Measurements from ENCODE around the gene TAS2R41. TPM values are rescaled to one million over a fixed set of nuclear protein-coding genes. Genes with fewer than 3 reads are reported as not detected.
"Not testable (repeated sequence)": the region's sequence is repeated elsewhere in the genome, so short reads cannot be mapped to it uniquely, and the experiment has no call there.

Gene TAS2R41
- polyA plus RNA-seq, 1 donor: not detected

- H3K27me3 ChIP-seq (ENCODE audit: control insufficient read depth, insufficient read depth, low read length): no peaks in the 10 kb centered on the region
- 63% methylated on average over 2 of the region's 4 CpGs for WGBS (ENCODE audit: insufficient coverage, low lambda C conversion rate)
- H3K36me3 ChIP-seq (ENCODE audit: control insufficient read depth, insufficient read depth, low read length): no peaks in the 10 kb centered on the region
- no peaks in the 10 kb centered on the region for H3K4me1 ChIP-seq (ENCODE audit: control insufficient read depth, insufficient read depth, low read length)
- H3K27ac ChIP-seq (ENCODE audit: low read length): no peak overlapping the region
- no peaks in the 10 kb centered on the region for H3K9me3 ChIP-seq (ENCODE audit: control insufficient read depth, low read depth, low read length)
- no peak overlapping the region for H3K4me3 ChIP-seq (ENCODE audit: low read length)
- no peak for DNase-seq
Observed at GRCh38 chr7:143456992-143457793, 20.5 kb upstream of the TAS2R41 start.

GRCh38 chr7:143458263-143458662 lies 19.4 kb upstream of the TAS2R41 start:
- Histone ChIP-seq H3K36me3 (ENCODE audit: control insufficient read depth, insufficient read depth, low read length) (no peaks in the 10 kb centered on the region), H3K4me3 (ENCODE audit: low read length) (no peak overlapping the region), H3K27me3 (ENCODE audit: control insufficient read depth, insufficient read depth, low read length) (no peaks in the 10 kb centered on the region), H3K27ac (ENCODE audit: low read length) (no peak overlapping the region), H3K4me1 (ENCODE audit: control insufficient read depth, insufficient read depth, low read length) (no peaks in the 10 kb centered on the region), H3K9me3 (ENCODE audit: control insufficient read depth, low read depth, low read length) (no peaks in the 10 kb centered on the region)
- WGBS (ENCODE audit: insufficient coverage, low lambda C conversion rate): no CpG with 5 or more reads among the region's 3 CpGs
- no peak for DNase-seq

GRCh38 chr7:143458681-143459080 lies 19.0 kb upstream of the TAS2R41 start:
- Histone ChIP-seq H3K9me3 (ENCODE audit: control insufficient read depth, low read depth, low read length) (no peaks in the 10 kb centered on the region), H3K27me3 (ENCODE audit: control insufficient read depth, insufficient read depth, low read length) (no peaks in the 10 kb centered on the region), H3K27ac (ENCODE audit: low read length) (no peak overlapping the region), H3K36me3 (ENCODE audit: control insufficient read depth, insufficient read depth, low read length) (no peaks in the 10 kb centered on the region), H3K4me3 (ENCODE audit: low read length) (no peak overlapping the region), H3K4me1 (ENCODE audit: control insufficient read depth, insufficient read depth, low read length) (no peaks in the 10 kb centered on the region)
- no peak for DNase-seq
- 86% methylated on average over 1 of the region's 3 CpGs for WGBS (ENCODE audit: insufficient coverage, low lambda C conversion rate)

- Histone ChIP-seq H3K9me3 (ENCODE audit: control insufficient read depth, low read depth, low read length) (no peaks in the 10 kb centered on the region), H3K4me3 (ENCODE audit: low read length) (no peak overlapping the region), H3K27ac (ENCODE audit: low read length) (no peak overlapping the region), H3K27me3 (ENCODE audit: control insufficient read depth, insufficient read depth, low read length) (no peaks in the 10 kb centered on the region), H3K36me3 (ENCODE audit: control insufficient read depth, insufficient read depth, low read length) (no peaks in the 10 kb centered on the region), H3K4me1 (ENCODE audit: control insufficient read depth, insufficient read depth, low read length) (no peaks in the 10 kb centered on the region)
- DNase-seq: no peak
- 100% methylated on average over 1 of the region's 1 CpG for WGBS (ENCODE audit: insufficient coverage, low lambda C conversion rate)
Observed at GRCh38 chr7:143459359-143459758, 18.3 kb upstream of the TAS2R41 start.

GRCh38 chr7:143460271-143460979 lies 17.2 kb upstream of the TAS2R41 start:
- no peak for DNase-seq
- Histone ChIP-seq H3K4me1 (ENCODE audit: control insufficient read depth, insufficient read depth, low read length) (no peaks in the 10 kb centered on the region), H3K27me3 (ENCODE audit: control insufficient read depth, insufficient read depth, low read length) (no peaks in the 10 kb centered on the region), H3K4me3 (ENCODE audit: low read length) (no peak overlapping the region), H3K9me3 (ENCODE audit: control insufficient read depth, low read depth, low read length) (no peaks in the 10 kb centered on the region), H3K27ac (ENCODE audit: low read length) (no peak overlapping the region), H3K36me3 (ENCODE audit: control insufficient read depth, insufficient read depth, low read length) (no peaks in the 10 kb centered on the region)
- 50% methylated on average over 1 of the region's 4 CpGs for WGBS (ENCODE audit: insufficient coverage, low lambda C conversion rate)

- WGBS (ENCODE audit: insufficient coverage, low lambda C conversion rate): no CpG with 5 or more reads among the region's 3 CpGs
- Histone ChIP-seq H3K4me3 (ENCODE audit: low read length) (no peak overlapping the region), H3K4me1 (ENCODE audit: control insufficient read depth, insufficient read depth, low read length) (no peaks in the 10 kb centered on the region), H3K27ac (ENCODE audit: low read length) (no peak overlapping the region), H3K27me3 (ENCODE audit: control insufficient read depth, insufficient read depth, low read length) (no peaks in the 10 kb centered on the region), H3K36me3 (ENCODE audit: control insufficient read depth, insufficient read depth, low read length) (no peaks in the 10 kb centered on the region), H3K9me3 (ENCODE audit: control insufficient read depth, low read depth, low read length) (no peaks in the 10 kb centered on the region)
- no peak for DNase-seq
Observed at GRCh38 chr7:143462045-143462444, 15.6 kb upstream of the TAS2R41 start.

GRCh38 chr7:143463556-143463955 lies 14.1 kb upstream of the TAS2R41 start:
- H3K9me3 ChIP-seq (ENCODE audit: control insufficient read depth, low read depth, low read length): no peaks in the 10 kb centered on the region
- no peak overlapping the region for H3K27ac ChIP-seq (ENCODE audit: low read length)
- no peaks in the 10 kb centered on the region for H3K36me3 ChIP-seq (ENCODE audit: control insufficient read depth, insufficient read depth, low read length)
- H3K27me3 ChIP-seq (ENCODE audit: control insufficient read depth, insufficient read depth, low read length): no peaks in the 10 kb centered on the region
- DNase-seq: no peak
- no peak overlapping the region for H3K4me3 ChIP-seq (ENCODE audit: low read length)
- no peaks in the 10 kb centered on the region for H3K4me1 ChIP-seq (ENCODE audit: control insufficient read depth, insufficient read depth, low read length)

- Histone ChIP-seq H3K36me3 (ENCODE audit: control insufficient read depth, insufficient read depth, low read length) (no peaks in the 10 kb centered on the region), H3K27me3 (ENCODE audit: control insufficient read depth, insufficient read depth, low read length) (no peaks in the 10 kb centered on the region), H3K9me3 (ENCODE audit: control insufficient read depth, low read depth, low read length) (no peaks in the 10 kb centered on the region), H3K4me1 (ENCODE audit: control insufficient read depth, insufficient read depth, low read length) (no peaks in the 10 kb centered on the region), H3K27ac (ENCODE audit: low read length) (no peak overlapping the region), H3K4me3 (ENCODE audit: low read length) (no peak overlapping the region)
- no CpG with 5 or more reads among the region's 1 CpG for WGBS (ENCODE audit: insufficient coverage, low lambda C conversion rate)
- no peak for DNase-seq
Observed at GRCh38 chr7:143463957-143464356, 13.7 kb upstream of the TAS2R41 start.

GRCh38 chr7:143467724-143468123 lies 9.9 kb upstream of the TAS2R41 start:
- Histone ChIP-seq H3K27me3 (ENCODE audit: control insufficient read depth, insufficient read depth, low read length) (no peaks in the 10 kb centered on the region), H3K9me3 (ENCODE audit: control insufficient read depth, low read depth, low read length) (peaks cover 8% of the 10 kb centered on the region), H3K4me1 (ENCODE audit: control insufficient read depth, insufficient read depth, low read length) (no peaks in the 10 kb centered on the region), H3K27ac (ENCODE audit: low read length) (no peak overlapping the region), H3K4me3 (ENCODE audit: low read length) (no peak overlapping the region), H3K36me3 (ENCODE audit: control insufficient read depth, insufficient read depth, low read length) (no peaks in the 10 kb centered on the region)
- 83% methylated on average over 1 of the region's 1 CpG for WGBS (ENCODE audit: insufficient coverage, low lambda C conversion rate)
- no peak for DNase-seq

- WGBS (ENCODE audit: insufficient coverage, low lambda C conversion rate): 57% methylated on average over 1 of the region's 11 CpGs
- H3K4me3 ChIP-seq (ENCODE audit: low read length); H3K9me3 ChIP-seq (ENCODE audit: control insufficient read depth, low read depth, low read length); H3K27ac ChIP-seq (ENCODE audit: low read length); H3K4me1 ChIP-seq (ENCODE audit: control insufficient read depth, insufficient read depth, low read length); H3K27me3 ChIP-seq (ENCODE audit: control insufficient read depth, insufficient read depth, low read length); H3K36me3 ChIP-seq (ENCODE audit: control insufficient read depth, insufficient read depth, low read length): not testable (repeated sequence)
- DNase-seq: peak in 1 of 2 donors; percentile 24
Observed at GRCh38 chr7:143472071-143472689, 5.5 kb upstream of the TAS2R41 start.

Data from large intestine (tissue), 3 donors.